IMR-90 (cell line): ENCODE data around the gene ESM1. TPM values are rescaled to one million over a fixed set of nuclear protein-coding genes. Genes with fewer than 3 reads are reported as not detected.

Experiments used
- ATAC-seq: fragments of 200-7000 bp; cut with Tn5 transposase; 2 replicates; pipeline ENCODE4 v1.9.1; 2020; ENCODE audit warnings: low read depth, mild to moderate bottlenecking, moderate library complexity
- BruUV-seq: library from RNA; stranded (reverse); fragments of 400-500 nt; replicated peaks from 2 replicates; lab custom pipeline; 2021; lab: Mats Ljungman, UMichigan
- CTCF ChIA-PET: fragments of 300-600 bp; formaldehyde crosslinking; extraction: SDS; loops from one replicate; lab custom pipeline; 2021; ENCODE audit warnings: antibody characterized with exemption; lab: Yijun Ruan, JAX
- POLR2A ChIA-PET: fragments of 300-600 bp; sonication (Branson Sonifier 250); formaldehyde crosslinking; loops from one replicate; lab custom pipeline; 2022; ENCODE audit warnings: antibody characterized with exemption; ENCODE audit not compliant: unreplicated experiment; lab: Charles Lee
- DNase-seq: peaks from one replicate; pipeline ENCODE4 v3.0.0; 2013
- H2AFZ ChIP-seq: replicated peaks from 2 replicates; pipeline ENCODE3; 2013; ENCODE audit warnings: low read length, mild to moderate bottlenecking; ENCODE audit not compliant: poor library complexity
- H2AK5ac ChIP-seq: 2 replicates; pipeline ENCODE4 v1.6.1; 2013; ENCODE audit warnings: low read depth, low read length, inconsistent platforms
- H2AK9ac ChIP-seq: replicated peaks from 2 replicates; pipeline ENCODE3; 2013; ENCODE audit warnings: mild to moderate bottlenecking, low read depth, low read length, moderate library complexity; ENCODE audit not compliant: poor library complexity
- H2BK120ac ChIP-seq: 2 replicates; pipeline ENCODE4 v1.6.1; 2013; ENCODE audit warnings: low read depth, low read length, inconsistent platforms
- H2BK15ac ChIP-seq: 3 replicates; pipeline ENCODE4 v1.6.1; 2013; ENCODE audit warnings: low read depth, low read length, inconsistent platforms
- H2BK20ac ChIP-seq: 2 replicates; pipeline ENCODE4 v1.6.1; 2013; ENCODE audit warnings: low read depth, mild to moderate bottlenecking, inconsistent platforms, low read length, moderate library complexity
- H2BK5ac ChIP-seq: 2 replicates; pipeline ENCODE4 v1.6.1; 2013; ENCODE audit warnings: mild to moderate bottlenecking, low read depth, low read length, inconsistent platforms; ENCODE audit not compliant: poor library complexity, severe bottlenecking
- H3K14ac ChIP-seq: replicated peaks from 2 replicates; pipeline ENCODE4 v1.6.1; 2013; ENCODE audit warnings: low read depth, low read length, inconsistent platforms
- H3K18ac ChIP-seq: 2 replicates; pipeline ENCODE4 v1.6.1; 2013; ENCODE audit warnings: low read depth, low read length, control low read depth
- H3K23ac ChIP-seq: 2 replicates; pipeline ENCODE4 v1.6.1; 2013; ENCODE audit warnings: low read depth, low read length, inconsistent platforms
- H3K27ac ChIP-seq: 2 replicates; pipeline ENCODE4 v1.5.1; 2013; ENCODE audit warnings: mild to moderate bottlenecking, control low read depth, low read length; ENCODE audit not compliant: insufficient read depth
- H3K27me3 ChIP-seq: 2 replicates; pipeline ENCODE4 v1.6.1; 2013; ENCODE audit warnings: low read length; ENCODE audit not compliant: control insufficient read depth, insufficient read depth
- H3K36me3 ChIP-seq: 2 replicates; pipeline ENCODE4 v1.6.1; 2013; ENCODE audit warnings: low read length, mixed read lengths; ENCODE audit not compliant: control insufficient read depth, insufficient read depth
- H3K4ac ChIP-seq: 2 replicates; pipeline ENCODE4 v1.6.1; 2013; ENCODE audit warnings: low read depth, low read length, inconsistent platforms
- H3K4me1 ChIP-seq: 2 replicates; pipeline ENCODE4 v1.6.1; 2013; ENCODE audit warnings: low read length, mixed read lengths; ENCODE audit not compliant: control insufficient read depth, insufficient read depth
- H3K4me2 ChIP-seq: 2 replicates; pipeline ENCODE4 v1.6.1; 2013; ENCODE audit warnings: low read depth, mild to moderate bottlenecking, control low read depth, low read length, moderate library complexity
- H3K4me3 ChIP-seq: 2 replicates; pipeline ENCODE4 v1.5.1; 2013; ENCODE audit warnings: low read depth, mild to moderate bottlenecking, control low read depth, low read length, moderate library complexity; ENCODE audit not compliant: insufficient read depth
- H3K56ac ChIP-seq: 2 replicates; pipeline ENCODE4 v1.6.1; 2013; ENCODE audit warnings: low read length, inconsistent platforms; ENCODE audit not compliant: insufficient read depth; ENCODE audit errors: extremely low read depth
- H3K79me1 ChIP-seq, 2 experiments: 2 replicates each; pipeline ENCODE4 v1.6.1; 2013; ENCODE audit warnings: low read length in 2 of 2, inconsistent platforms in 1 of 2, low read depth in 1 of 2
- H3K9ac ChIP-seq: 2 replicates; pipeline ENCODE4 v1.6.1; 2013; ENCODE audit warnings: low read depth, low read length, control low read depth
- H3K9me1 ChIP-seq: 2 replicates; pipeline ENCODE4 v1.6.1; 2013; ENCODE audit warnings: low read length, inconsistent platforms; ENCODE audit not compliant: insufficient read depth
- H3K9me3 ChIP-seq: 2 replicates; pipeline ENCODE4 v1.6.1; 2013; ENCODE audit warnings: low read length; ENCODE audit not compliant: control insufficient read depth, insufficient read depth
- H4K20me1 ChIP-seq: 2 replicates; pipeline ENCODE4 v1.6.1; 2013; ENCODE audit warnings: low read length, inconsistent platforms; ENCODE audit not compliant: insufficient read depth
- H4K5ac ChIP-seq: 2 replicates; pipeline ENCODE4 v1.6.1; 2013; ENCODE audit warnings: mild to moderate bottlenecking, low read depth, low read length, control low read depth
- H4K8ac ChIP-seq, 2 experiments: 2 replicates each; pipeline ENCODE4 v1.6.1; 2013; ENCODE audit warnings: low read depth in 2 of 2, low read length in 2 of 2, control low read depth in 1 of 2, inconsistent platforms in 1 of 2
- H4K91ac ChIP-seq: 2 replicates; pipeline ENCODE4 v1.6.1; 2013; ENCODE audit warnings: low read depth, low read length, inconsistent platforms; ENCODE audit not compliant: insufficient read depth
- BHLHE40 ChIP-seq: fragments of 150-350 bp; IDR thresholded peaks from 2 replicates; pipeline ENCODE4 v1.6.1; 2016; ENCODE audit warnings: mild to moderate bottlenecking, low read depth, low read length
- CEBPB ChIP-seq: IDR thresholded peaks from 2 replicates; pipeline ENCODE4 v1.6.1; 2012; ENCODE audit warnings: low read depth, low read length, improper control_type of control experiment
- CHD1 ChIP-seq: IDR thresholded peaks from 2 replicates; pipeline ENCODE4 v1.6.1; 2012; ENCODE audit warnings: low read depth, low read length, improper control_type of control experiment
- CTCF ChIP-seq: conservative IDR thresholded peaks from 2 replicates; pipeline ENCODE4 v1.5.1; 2012; ENCODE audit warnings: mild to moderate bottlenecking, low read depth, low read length, improper control_type of control experiment
- ELK1 ChIP-seq: fragments of 150-350 bp; IDR thresholded peaks from 2 replicates; pipeline ENCODE4 v1.6.1; 2016; ENCODE audit warnings: low read depth, mild to moderate bottlenecking, low read length, moderate library complexity, borderline replicate concordance
- FOS ChIP-seq: fragments of 150-350 bp; IDR thresholded peaks from 2 replicates; pipeline ENCODE4 v1.6.1; 2016; ENCODE audit warnings: low read depth, low read length
- MAFK ChIP-seq: IDR thresholded peaks from 2 replicates; pipeline ENCODE4 v1.6.1; 2012; ENCODE audit warnings: low read depth, low read length, improper control_type of control experiment
- MAZ ChIP-seq: IDR thresholded peaks from 2 replicates; pipeline ENCODE4 v1.6.1; 2012; ENCODE audit warnings: low read depth, mild to moderate bottlenecking, low read length, improper control_type of control experiment, moderate library complexity, borderline replicate concordance
- MXI1 ChIP-seq: IDR thresholded peaks from 2 replicates; pipeline ENCODE4 v1.6.1; 2012; ENCODE audit warnings: low read depth, mild to moderate bottlenecking, low read length, moderate library complexity, borderline replicate concordance
- NFE2L2 ChIP-seq: fragments of 150-350 bp; IDR thresholded peaks from 2 replicates; pipeline ENCODE4 v1.6.1; 2016; ENCODE audit warnings: low read depth, mild to moderate bottlenecking, low read length
- POLR2A ChIP-seq: IDR thresholded peaks from 2 replicates; pipeline ENCODE4 v1.6.1; 2012; ENCODE audit warnings: mild to moderate bottlenecking, low read depth, low read length
- RAD21 ChIP-seq: IDR thresholded peaks from 2 replicates; pipeline ENCODE4 v1.6.1; 2012; ENCODE audit warnings: low read length, improper control_type of control experiment
- RCOR1 ChIP-seq: IDR thresholded peaks from 2 replicates; pipeline ENCODE4 v1.6.1; 2012; ENCODE audit warnings: mild to moderate bottlenecking, low read length, improper control_type of control experiment; ENCODE audit not compliant: insufficient replicate concordance
- RFX5 ChIP-seq: IDR thresholded peaks from 2 replicates; pipeline ENCODE4 v1.8.0; 2012; ENCODE audit warnings: low read depth, mild to moderate bottlenecking, low read length, moderate library complexity
- SMC3 ChIP-seq: fragments of 150-350 bp; IDR thresholded peaks from 2 replicates; pipeline ENCODE4 v1.6.1; 2016; ENCODE audit warnings: low read depth, mild to moderate bottlenecking, antibody characterized with exemption, low read length, moderate library complexity
- USF2 ChIP-seq: fragments of 150-350 bp; IDR thresholded peaks from 2 replicates; pipeline ENCODE4 v1.6.1; 2017; ENCODE audit warnings: mild to moderate bottlenecking, antibody characterized with exemption, low read length, low read depth
- WGBS, 2 experiments: methylation state at CpG; one replicate each; pipeline versions ENCODE4 v1.1.5 to v1.1.7; 2013; ENCODE audit warnings: missing lambda C conversion rate in 2 of 2; ENCODE audit not compliant: insufficient read length in 1 of 2; ENCODE audit errors: extremely low coverage in 2 of 2; 5-methylcytosine and 5-hydroxymethylcytosine counted together
- dilution Hi-C: fragments of 300-500 bp; cut with HindIII; formaldehyde crosslinking; loops from one replicate; pipeline ENCODE4 v1.14.3; 2018; ENCODE audit warnings: low sequenced_read_pairs; ENCODE audit not compliant: unreplicated experiment
- in situ Hi-C: fragments of 300-500 bp; cut with MboI; formaldehyde crosslinking; loops from 3 replicates; pipeline ENCODE4 v1.14.3; 2019; ENCODE audit warnings: low sequenced_read_pairs, inconsistent platforms, mixed read lengths
- intact Hi-C: fragments of 100-400 bp; cut with micrococcal nuclease; formaldehyde crosslinking; loops from 2 replicates; pipeline ENCODE4 v1.10.0; 2022
- polyA plus RNA-seq, 3 experiments: library from polyadenylated mRNA; depleted of rRNA; stranded (reverse); fragments of >200 nt; gene quantifications; 2 replicates each; pipeline ENCODE4 v1.2.3, GENCODE V29; 2012; ENCODE audit warnings: low replicate concordance in 1 of 3
- total RNA-seq: library from RNA; depleted of rRNA; stranded (reverse); fragments of >200 nt; gene quantifications from 2 replicates; pipeline ENCODE4 v1.2.3, GENCODE V29; 2012

The ESM1 gene
- total and polyA plus RNA-seq, 2 of the 4 experiments (the other 2 are of a cell fraction) = 7.1 to 10.2 TPM

- Histone ChIP-seq H4K8ac (peak overlapping the region; percentile 46 to 52; a peak in 2 of 4 replicates), H3K9me1 (peaks cover 4% of the 10 kb centered on the region), H3K4me2 (no peak overlapping the region), H3K23ac (peak overlapping the region; percentile 50; the same call in 1 of the 2 replicates), H3K27me3 (no peaks in the 10 kb centered on the region), H2AFZ (peak overlapping the region; percentile 80), H2BK15ac (peak overlapping the region; percentile 76; the same call in 1 of the 3 replicates), H3K4ac (peak overlapping the region; percentile 81), H4K5ac (no peak overlapping the region), H3K79me1 (no peaks in the 10 kb centered on the region), H3K9me3 (no peaks in the 10 kb centered on the region), H3K9ac (no peak overlapping the region), H3K4me3 (no peak overlapping the region), H3K18ac (no peak overlapping the region; the same call in 1 of the 2 replicates), H2BK5ac (peak overlapping the region; percentile 14), H3K27ac (no peak overlapping the region; the same call in 1 of the 2 replicates), H3K56ac (no peak overlapping the region), H2BK20ac (peak overlapping the region; percentile 86), H4K91ac (peak overlapping the region; percentile 80), H2AK5ac (peak overlapping the region; percentile 67; the same call in 1 of the 2 replicates), H3K36me3 (no peaks in the 10 kb centered on the region), H2BK120ac (peak overlapping the region; percentile 90), H2AK9ac (no peak overlapping the region), H4K20me1 (no peaks in the 10 kb centered on the region), H3K14ac (peak overlapping the region; percentile 80), H3K4me1 (peaks cover 3% of the 10 kb centered on the region)
- ATAC-seq = no peak
- ChIA-PET CTCF (no interaction called here), POLR2A (no interaction called here)
- WGBS, 2 experiments = 40% methylated on average over 1 of the region's 3 CpGs; no CpG with 5 or more reads in 1 of the 2 experiments
- intact Hi-C loops (no loop called here), dilution Hi-C loops (no loop called here), in situ Hi-C loops (no loop called here)
- no peak for TF ChIP-seq RAD21
- no peak for TF ChIP-seq MAZ
- TF ChIP-seq FOS = no peak
- no peak for TF ChIP-seq BHLHE40
- TF ChIP-seq SMC3 = no peak
- no peak for TF ChIP-seq RCOR1
- no peak for TF ChIP-seq ELK1
- TF ChIP-seq CEBPB = no peak
- no peak for TF ChIP-seq CHD1
- TF ChIP-seq CTCF = no peak
- no peak for TF ChIP-seq RFX5
- no peak for TF ChIP-seq POLR2A
- no peak for TF ChIP-seq NFE2L2
- TF ChIP-seq MXI1 = no peak
- TF ChIP-seq USF2 = no peak
- no peak for TF ChIP-seq MAFK
- no peak for DNase-seq
- no TSS peak for BruUV-seq
Observed at GRCh38 chr5:54991416-54991815, 6.0 kb upstream of the ESM1 start.
